Renal pelvis (tissue), 12 donors: Measurements from ENCODE around the gene HJURP. TPM values are rescaled to one million over a fixed set of nuclear protein-coding genes. Genes with fewer than 3 reads are reported as not detected.
"Not testable (repeated sequence)": the region's sequence is repeated elsewhere in the genome, so short reads cannot be mapped to it uniquely, and the experiment has no call there.

Experiments
- DNase-seq: peaks from one replicate; pipeline ENCODE4 v3.0.0-alpha.2; 2013
- long read RNA-seq, 16 experiments: transcript quantifications; one replicate each; lab custom pipeline, GENCODE V29; 2026
- polyA plus RNA-seq, 3 donors: library from polyadenylated mRNA; unstranded; fragments of 120-200 nt; gene quantifications; one replicate each; pipeline ENCODE4 v1.2.1, GENCODE V29; 2013; ENCODE audit not compliant: insufficient read length in 3 of 3

Gene HJURP, protein sequence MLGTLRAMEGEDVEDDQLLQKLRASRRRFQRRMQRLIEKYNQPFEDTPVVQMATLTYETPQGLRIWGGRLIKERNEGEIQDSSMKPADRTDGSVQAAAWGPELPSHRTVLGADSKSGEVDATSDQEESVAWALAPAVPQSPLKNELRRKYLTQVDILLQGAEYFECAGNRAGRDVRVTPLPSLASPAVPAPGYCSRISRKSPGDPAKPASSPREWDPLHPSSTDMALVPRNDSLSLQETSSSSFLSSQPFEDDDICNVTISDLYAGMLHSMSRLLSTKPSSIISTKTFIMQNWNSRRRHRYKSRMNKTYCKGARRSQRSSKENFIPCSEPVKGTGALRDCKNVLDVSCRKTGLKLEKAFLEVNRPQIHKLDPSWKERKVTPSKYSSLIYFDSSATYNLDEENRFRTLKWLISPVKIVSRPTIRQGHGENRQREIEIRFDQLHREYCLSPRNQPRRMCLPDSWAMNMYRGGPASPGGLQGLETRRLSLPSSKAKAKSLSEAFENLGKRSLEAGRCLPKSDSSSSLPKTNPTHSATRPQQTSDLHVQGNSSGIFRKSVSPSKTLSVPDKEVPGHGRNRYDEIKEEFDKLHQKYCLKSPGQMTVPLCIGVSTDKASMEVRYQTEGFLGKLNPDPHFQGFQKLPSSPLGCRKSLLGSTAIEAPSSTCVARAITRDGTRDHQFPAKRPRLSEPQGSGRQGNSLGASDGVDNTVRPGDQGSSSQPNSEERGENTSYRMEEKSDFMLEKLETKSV
- polyA plus RNA-seq, result 10 to 100 TPM; 22.3 to 24.9 (median 23.4) TPM
- long read RNA-seq, donor 1, partial matches to known transcripts, result 0 of 4 reads
- long read RNA-seq, donor 1, other reads (novel, unspliced or antisense), result 0 of 4 reads
- long read RNA-seq, donor 2, partial matches to known transcripts, result 12 of 16 reads
- long read RNA-seq, donor 2, other reads (novel, unspliced or antisense), result 0 of 16 reads
- long read RNA-seq, donor 3, partial matches to known transcripts, result 7 of 7 reads
- long read RNA-seq, donor 3, other reads (novel, unspliced or antisense), result 0 of 7 reads
- long read RNA-seq, donor 4, transcript HJURP-202 (9 exons, 3,187 nt), result major isoform, 5 of 5 reads
- long read RNA-seq, donor 4, partial matches to known transcripts, result 0 of 5 reads
- long read RNA-seq, donor 4, other reads (novel, unspliced or antisense), result 0 of 5 reads
- long read RNA-seq, donor 5, result 0 reads
- long read RNA-seq, donor 6, partial matches to known transcripts, result 12 of 14 reads
- long read RNA-seq, donor 6, other reads (novel, unspliced or antisense), result 0 of 14 reads
- long read RNA-seq, donor 7, partial matches to known transcripts, result 0 of 1 reads
- long read RNA-seq, donor 7, other reads (novel, unspliced or antisense), result 0 of 1 reads
- long read RNA-seq, donor 8, partial matches to known transcripts, result 5 of 6 reads
- long read RNA-seq, donor 8, other reads (novel, unspliced or antisense), result 0 of 6 reads
- long read RNA-seq, donor 9, partial matches to known transcripts, result 6 of 7 reads
- long read RNA-seq, donor 9, other reads (novel, unspliced or antisense), result 0 of 7 reads
- long read RNA-seq, donor 10, partial matches to known transcripts, result 9 of 11 reads
- long read RNA-seq, donor 10, other reads (novel, unspliced or antisense), result 0 of 11 reads
- long read RNA-seq, donor 11, partial matches to known transcripts, result 0 of 2 reads
- long read RNA-seq, donor 11, other reads (novel, unspliced or antisense), result 0 of 2 reads
- long read RNA-seq, donor 12, partial matches to known transcripts, result 9 of 13 reads
- long read RNA-seq, donor 12, other reads (novel, unspliced or antisense), result 0 of 13 reads
- long read RNA-seq, donor 13, result 0 reads
- long read RNA-seq, donor 14, result 0 reads
- long read RNA-seq, donor 15, partial matches to known transcripts, result 7 of 11 reads
- long read RNA-seq, donor 15, other reads (novel, unspliced or antisense), result 0 of 11 reads
- long read RNA-seq, donor 16, partial matches to known transcripts, result 0 of 5 reads
- long read RNA-seq, donor 16, other reads (novel, unspliced or antisense), result 0 of 5 reads

DNA sequence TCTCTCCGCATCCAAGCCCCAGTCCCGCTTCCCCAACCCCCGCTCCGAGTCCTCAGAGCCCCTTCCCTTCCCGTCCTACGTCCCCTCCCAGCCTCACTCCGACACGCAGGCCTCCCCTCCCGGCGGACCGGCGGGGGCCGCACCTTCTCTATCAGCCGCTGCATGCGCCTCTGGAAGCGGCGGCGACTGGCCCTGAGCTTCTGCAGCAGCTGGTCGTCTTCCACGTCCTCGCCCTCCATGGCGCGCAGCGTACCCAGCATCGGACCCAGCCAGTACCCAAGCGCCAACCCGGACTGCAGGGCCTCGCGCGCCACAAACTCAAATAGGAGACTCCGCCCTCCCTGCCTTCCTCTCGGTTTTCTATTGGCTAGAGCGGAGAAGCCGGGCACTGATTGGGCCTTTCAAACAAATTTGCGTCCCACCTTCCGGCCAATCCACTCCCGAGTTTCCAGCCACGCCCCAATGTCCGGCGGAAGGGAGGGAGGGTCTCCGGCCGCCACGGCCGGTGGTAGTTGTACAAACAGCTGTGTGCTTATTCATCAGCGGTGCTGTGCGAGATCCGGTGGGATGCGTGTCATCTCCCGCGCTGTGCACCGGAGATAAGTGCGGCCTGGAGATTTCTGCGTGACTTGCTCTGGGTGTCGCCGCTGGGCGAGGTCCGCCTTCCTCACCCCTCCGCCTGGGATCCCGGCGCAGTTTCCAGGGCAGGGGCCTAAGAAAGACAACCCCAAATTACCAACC, at the start of gene HJURP:
Gene HJURP (minus strand): TSS at position 295 of the 741 bp plus-strand sequence. CDS start 35 bp downstream, at position 260.
- peak; percentile 96 for DNase-seq

DNA sequence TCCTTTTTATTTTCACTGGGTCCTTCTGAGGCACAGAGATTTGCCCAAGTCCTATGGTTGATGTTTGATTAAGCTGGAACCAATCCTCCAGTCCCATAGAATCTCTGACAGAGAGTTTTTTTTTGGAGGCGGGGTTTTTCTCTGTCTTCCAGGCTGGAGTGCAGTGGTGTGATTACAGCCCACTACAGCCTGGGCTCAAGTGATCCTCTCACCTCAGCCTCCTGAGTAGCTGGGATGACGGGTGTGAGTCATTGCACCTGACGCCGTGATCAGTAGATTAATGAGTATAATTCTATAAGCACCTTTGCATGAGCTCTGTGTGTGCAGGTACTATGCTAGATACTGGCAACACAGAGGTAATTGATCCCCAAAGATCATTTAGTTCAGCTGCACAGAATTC, 47.5 kb upstream of the HJURP start:
- no peak for DNase-seq

DNA sequence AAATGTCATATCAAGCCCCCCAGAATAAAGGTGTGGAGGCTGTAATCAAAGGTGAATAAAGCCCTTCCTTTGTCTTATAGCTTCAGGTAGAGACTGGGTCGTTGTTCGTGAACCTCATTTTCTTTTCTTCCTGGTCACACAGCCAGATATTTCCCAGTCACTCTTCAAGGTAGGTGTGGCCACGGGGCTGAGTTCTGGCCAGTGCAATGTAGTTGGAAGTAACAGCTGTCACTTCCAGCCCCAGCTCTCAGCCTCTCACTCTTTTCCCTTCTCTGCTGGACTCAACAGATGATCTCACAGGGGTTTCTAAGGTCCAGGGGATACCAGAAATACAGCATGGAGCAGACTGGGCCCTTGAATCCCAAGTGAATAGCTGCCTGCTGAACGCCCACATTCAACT, 47.0 kb upstream of the HJURP start:
- no peak for DNase-seq

DNA sequence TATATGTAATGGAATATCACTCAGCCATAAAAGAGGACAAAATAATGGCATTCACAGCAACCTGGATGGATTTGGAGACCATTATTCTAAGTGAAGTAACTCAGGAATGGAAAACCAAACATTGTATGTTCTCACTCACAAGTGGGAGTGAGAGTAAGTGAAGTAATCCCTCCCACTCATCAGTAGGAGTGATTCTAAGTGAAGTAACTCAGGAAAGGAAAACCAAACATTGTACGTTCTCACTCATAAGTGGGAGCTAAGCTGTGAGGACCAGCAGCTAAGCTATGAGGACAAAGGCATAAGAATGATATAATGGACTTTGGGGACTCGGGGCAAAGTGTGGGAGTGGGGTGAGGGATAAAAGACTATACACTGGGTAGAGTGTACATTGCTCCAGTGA, 41.9 kb upstream of the HJURP start:
- DNase-seq, result not testable (repeated sequence)

DNA sequence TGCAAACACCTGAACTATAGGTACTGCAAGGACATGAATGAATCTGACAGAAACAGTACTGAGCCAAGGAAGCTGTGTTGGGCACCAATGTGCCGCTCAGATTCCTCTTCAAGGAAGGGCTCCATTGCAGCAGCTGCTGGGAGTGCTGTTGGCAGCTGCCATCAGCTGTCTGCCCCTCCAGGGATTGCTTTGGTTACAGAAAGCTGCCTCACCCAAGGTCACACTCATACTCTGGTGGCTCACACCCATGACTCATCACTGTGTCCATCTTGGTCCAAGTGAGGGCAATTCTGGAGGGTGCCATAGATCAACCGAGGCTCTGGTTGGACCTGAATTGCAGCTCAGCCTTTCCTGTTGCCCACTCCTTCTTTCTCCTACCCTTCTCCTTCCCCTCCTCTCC, 38.5 kb upstream of the HJURP start:
- DNase-seq, result no peak

DNA sequence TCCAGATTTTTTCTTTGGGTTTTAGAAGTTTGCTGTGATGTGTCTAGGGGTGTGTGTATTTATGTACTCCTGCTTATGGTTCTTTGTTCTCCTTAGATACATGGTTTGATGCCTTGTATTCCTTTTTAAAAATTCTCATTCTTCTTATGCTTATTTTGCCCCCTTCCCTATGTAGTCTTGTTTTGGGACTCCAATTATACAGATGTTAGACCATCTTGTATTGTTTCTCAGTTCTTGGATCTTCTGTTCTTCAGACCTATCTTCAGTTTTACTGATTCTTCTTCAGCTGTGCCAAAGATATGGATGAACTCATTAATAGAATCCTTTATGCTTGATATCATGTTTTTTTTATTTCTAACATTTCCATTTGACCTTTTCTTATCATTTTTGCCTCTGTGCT, 28.0 kb upstream of the HJURP start:
- no peak for DNase-seq

DNA sequence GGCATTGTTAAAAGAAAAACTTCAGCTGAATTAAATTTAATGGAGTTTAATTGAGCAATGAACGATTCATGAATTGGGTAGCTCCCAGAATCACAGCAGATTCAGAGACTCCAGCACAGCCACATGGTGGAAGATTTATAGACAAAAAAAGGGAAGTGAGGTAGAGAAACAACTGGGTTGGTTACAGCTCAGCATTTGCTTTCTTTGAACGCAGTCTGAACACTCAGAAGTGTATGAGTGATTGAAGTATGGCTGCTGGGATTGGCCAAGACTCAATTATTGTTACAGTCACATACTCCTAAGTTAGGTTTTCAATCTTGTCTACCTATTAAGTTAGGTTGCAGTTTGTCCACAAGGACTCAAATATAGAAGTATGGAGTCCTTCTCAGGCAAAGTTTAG, 17.8 kb upstream of the HJURP start:
- not testable (repeated sequence) for DNase-seq

DNA sequence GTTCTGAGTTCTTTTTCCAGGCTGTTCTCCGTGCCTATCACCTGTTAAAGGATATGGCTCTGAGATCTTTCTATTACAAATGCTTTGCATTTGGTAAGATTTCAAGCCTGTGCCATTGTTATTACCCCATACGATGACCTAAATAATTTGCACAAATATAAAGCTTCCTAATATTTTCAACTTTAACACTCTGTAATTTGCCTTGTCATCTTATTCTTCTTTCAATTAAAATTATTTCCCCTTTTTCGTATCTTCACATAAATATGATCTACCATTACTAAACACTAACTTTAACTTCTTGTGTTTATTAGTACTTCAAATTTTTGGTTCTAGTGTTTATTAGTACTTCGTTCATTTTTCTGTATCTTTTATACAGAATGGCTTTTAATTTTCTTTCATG, 17.1 kb upstream of the HJURP start:
- DNase-seq, result no peak

DNA sequence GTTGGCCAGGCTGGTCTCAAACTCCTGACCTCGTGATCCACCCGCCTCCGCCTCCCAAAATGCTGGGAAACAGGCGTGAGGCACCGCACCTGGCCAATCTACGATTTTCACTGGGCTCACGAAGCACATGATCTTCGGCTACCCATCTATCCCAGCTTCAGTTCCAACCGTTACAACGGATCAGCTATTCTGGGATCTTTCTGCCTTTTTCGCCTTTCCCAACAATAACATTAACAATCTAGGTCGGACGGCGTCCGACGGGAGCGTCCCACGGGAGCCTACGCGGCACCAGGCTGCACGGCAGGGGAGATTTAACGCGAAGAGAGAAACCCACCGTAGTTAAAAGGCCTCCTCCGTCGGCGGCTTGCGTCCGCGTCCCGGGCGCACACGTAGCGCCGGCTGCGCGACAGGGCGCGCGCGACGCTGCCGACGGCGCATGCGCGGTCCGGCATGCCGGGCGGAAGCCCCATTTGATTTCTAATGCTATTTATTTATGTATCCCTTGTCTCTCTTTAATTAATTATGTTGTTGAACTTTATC, 13.7 kb upstream of the HJURP start, which contains the start of gene MSL3B:
Gene MSL3B (minus strand): TSS at position 394 of the 540 bp plus-strand sequence.
- peak; percentile 26 for DNase-seq

DNA sequence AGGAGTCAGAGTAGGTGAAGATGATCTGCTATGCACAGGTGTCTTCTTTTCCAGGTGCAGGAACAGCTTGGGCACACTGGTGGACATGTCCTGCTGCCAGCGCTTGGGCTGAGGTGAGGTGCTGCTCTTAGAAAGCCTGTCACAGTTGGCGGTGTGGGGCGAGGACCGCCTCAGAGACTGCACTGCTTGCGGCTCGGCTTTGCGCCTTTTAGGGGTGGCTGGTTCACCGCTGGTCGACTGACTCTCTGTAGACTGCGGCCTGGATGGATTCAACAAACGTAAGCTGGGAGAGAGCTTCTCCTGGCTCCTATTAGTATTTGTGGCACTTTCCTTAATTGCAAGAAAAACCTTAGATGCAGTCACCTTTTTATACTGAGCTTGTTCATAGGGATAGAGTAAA, 12.1 kb upstream of the HJURP start:
- no peak for DNase-seq

DNA sequence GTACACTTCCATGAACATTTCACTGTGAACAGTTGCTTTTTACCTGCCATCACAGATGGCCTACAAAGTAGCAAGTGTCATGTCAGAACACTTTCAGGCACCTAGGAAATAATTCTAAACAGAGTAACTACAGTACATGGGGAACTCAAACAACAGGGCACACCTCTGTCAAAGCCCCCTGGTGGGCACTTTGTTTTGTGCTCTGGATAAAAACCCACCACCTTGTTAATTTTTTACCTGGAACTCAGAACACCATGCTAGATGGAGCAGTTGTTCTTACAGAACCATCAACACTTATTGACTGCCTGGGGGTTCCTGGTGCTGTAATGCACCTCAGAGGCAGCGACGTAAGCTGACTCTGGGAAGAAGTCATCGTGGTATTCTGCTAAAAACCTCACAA, 11.5 kb upstream of the HJURP start:
- no peak for DNase-seq

DNA sequence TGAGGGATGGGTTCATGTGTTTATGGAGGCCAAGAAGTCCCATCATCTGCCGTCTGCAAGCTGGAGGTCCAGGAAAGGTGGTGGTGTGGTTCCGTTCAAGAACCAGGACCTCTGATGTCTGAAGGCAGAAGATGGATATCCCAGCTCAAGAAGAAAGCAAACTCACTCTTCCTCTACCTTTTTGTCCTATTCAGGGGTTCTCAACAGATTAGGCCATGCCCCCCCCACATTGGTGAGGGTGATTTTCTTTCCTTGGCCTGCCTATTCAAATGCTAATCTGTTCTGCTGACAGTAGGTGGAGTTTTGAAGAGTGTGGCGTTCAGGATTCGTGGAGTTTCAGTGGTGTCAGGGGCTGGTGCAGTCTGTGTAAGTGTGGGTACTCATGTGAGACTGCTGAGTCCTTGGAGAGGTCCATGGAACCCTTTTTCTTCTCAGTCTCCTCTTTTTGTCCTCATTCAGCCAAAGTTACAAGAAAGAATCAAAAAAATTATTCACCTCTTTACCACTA, 8.0 kb upstream of the HJURP start:
- no peak for DNase-seq

DNA sequence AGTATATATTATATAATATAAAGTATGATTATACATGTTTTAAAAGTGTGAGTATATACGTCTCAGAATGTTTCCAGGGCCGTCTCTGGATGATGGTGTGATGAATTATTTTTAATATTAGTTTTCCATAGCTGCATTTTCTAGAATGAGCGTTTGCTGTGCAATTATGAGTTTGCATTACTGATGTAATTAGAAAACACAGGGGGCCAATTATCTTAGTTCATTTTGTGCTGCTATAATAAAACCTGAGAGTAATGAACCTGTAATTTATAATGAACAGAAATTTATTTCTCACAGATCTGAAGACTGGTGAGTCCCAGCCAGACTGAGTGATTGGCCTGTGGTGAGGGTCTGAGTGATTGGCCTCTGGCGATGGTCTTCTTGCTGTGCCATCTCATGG, 4.0 kb upstream of the HJURP start:
- DNase-seq, result no peak

DNA sequence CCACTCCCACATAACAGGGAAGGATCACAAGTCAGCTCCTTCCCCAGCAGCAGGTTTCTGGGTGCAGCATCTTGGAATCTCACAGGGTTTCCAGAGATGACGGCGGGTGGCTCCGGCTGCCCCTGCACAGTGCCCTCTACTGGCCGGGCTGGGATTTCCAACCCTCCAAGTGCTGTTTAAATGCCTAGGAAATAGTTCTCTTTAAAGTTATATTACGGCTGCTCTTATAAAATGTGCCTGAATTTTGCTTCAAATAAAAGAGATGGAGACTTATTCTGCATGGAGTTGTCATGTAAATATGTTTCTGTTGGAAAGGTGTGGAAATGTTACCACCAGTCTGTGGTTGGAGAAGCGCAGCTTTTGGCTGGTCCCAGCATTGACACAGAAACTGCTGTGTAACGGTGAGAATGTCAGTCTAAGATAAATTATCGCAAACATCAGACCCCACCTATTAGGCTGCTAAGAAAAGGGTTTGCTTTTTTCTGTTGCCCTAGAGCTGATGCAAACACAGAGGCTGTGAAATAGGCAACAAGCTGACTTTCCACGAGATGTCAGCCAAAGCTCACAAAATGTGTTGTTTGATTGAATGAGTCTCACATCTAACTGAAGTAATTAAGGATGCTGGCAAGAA, 3.3 kb upstream of the HJURP start:
- DNase-seq, result no peak

DNA sequence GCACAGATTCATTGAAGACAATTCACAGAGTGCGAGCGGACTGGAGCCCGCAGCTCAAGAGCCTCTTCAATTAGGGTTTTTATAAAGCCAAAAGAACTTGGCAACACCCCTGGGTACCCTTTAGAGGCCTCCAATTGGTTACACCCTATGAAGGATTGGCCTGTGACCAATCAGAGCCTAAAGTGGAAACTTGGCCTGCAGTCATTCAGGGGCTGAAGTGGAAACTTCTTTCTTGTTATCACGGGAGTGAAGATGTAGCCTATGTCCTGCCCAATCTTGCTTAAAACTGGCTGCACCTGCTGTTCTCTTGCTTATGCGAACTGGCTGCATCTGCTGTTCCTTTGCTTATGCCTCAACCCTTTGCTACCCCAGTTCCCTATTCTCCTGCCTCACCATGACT, 1.8 kb upstream of the HJURP start:
- no peak for DNase-seq

DNA sequence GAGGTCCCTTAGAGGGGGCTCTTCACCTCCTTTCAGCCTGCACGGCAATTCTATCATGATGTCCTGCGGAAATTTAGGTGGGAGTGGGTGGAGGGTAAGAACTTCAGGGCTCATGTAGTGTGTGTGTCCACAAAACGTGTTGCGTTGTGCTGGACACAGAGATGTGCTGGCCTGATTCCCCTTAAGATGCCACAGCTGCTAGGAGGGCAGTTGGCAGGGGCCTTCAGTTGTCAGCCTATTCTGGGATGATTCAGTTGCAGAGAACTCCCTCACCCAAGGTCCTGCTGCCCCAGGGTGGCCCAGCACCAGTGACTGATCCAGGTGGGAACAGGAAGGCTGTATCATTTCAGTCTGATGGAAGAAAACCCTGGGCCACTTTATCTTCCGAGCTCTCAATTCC, 1.0 kb upstream of the HJURP start:
- no peak for DNase-seq

DNA sequence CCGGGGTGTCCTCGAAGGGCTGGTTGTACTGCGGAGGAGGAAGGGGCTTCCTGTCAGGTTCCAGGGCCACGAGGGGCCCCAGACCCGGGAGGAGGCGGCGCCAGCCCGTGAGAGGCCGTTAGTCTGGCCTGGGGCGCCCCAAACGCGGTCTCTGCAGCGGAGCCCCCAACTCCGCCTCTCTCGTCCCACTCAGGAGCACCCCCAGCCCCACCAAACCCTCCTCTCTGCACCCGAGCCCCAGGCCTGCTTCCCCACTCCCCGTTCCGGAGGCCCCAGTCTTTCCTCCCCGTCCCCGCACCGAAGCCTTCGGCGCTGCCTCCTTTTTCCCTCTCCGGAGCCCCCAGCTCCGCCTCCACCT, 473 bp downstream of the HJURP start:
- DNase-seq, result no peak

DNA sequence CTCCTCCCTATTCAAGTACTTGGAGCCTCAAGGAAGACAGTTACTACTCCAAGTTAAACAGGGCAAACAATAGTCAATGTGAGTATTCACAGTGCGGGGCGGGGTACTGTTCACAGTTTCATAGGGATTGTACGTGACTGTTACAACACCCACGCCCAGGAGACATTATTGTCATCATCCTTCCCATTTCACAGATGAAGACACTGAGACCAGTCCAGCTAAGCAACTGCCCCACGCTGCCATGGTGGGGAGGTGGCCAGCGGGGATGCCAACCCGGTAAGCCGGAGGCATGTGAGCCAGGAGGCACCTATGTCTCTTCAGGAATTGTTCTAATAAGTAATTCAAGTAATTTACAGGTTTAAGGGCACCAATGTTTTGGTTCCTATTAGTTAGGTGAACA, 982 bp downstream of the HJURP start:
- DNase-seq, result no peak

DNA sequence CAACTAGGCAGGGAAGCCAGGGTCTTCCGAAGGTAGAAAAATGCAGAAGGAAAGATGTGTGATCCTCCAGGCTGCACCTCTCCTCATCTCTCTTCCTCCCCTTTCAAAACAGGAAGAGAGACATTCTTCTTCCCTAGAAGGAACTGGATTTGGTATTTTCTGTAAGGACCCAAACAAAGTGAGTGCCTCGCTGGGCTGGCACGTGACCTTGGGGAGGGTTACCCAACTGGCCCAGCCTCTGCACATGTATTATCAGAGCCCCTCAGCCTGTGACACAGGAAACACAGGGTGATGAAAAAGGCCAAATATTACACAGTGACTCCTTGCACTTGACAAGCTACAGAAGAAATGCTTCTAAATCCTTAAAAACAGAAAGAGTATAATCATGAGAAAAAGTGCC, 2.3 kb downstream of the HJURP start:
- DNase-seq, result no peak
